ENCODE measurements around the gene NLGN1. TPM values are rescaled to one million over a fixed set of nuclear protein-coding genes. Genes with fewer than 3 reads are reported as not detected.

The NLGN1 gene
- total RNA-seq, 1 donor from 2014 or later, result 34.8 TPM

DNA sequence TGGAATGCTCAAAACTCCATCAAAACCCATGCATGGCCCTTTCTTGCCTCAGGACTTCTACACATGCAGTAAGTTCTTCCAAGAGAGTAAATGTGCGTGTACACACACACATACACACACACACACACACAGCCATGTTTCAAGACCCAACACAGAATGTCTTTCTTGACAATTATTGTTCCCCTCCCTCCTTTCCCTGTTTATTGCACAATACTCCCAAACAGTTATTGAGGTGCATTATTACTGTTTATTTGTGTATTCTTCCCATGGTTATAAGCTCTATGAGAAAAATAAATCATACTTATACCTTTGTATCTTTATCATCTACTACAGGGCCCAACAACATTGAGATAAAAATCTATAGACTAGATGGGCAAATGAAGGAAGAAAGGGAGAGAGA is 937.8 kb downstream of the NLGN1 start:
- H3K36me3 ChIP-seq, result no peaks in the 10 kb centered on the region
- no peaks in the 10 kb centered on the region for H3K9me3 ChIP-seq (ENCODE audit: low read depth)
- H3K4me3 ChIP-seq, result no peak overlapping the region
- no peak for TF ChIP-seq EZH2 (IDR thresholded peaks at IDR 0.05)
- TF ChIP-seq, protein P1, sequence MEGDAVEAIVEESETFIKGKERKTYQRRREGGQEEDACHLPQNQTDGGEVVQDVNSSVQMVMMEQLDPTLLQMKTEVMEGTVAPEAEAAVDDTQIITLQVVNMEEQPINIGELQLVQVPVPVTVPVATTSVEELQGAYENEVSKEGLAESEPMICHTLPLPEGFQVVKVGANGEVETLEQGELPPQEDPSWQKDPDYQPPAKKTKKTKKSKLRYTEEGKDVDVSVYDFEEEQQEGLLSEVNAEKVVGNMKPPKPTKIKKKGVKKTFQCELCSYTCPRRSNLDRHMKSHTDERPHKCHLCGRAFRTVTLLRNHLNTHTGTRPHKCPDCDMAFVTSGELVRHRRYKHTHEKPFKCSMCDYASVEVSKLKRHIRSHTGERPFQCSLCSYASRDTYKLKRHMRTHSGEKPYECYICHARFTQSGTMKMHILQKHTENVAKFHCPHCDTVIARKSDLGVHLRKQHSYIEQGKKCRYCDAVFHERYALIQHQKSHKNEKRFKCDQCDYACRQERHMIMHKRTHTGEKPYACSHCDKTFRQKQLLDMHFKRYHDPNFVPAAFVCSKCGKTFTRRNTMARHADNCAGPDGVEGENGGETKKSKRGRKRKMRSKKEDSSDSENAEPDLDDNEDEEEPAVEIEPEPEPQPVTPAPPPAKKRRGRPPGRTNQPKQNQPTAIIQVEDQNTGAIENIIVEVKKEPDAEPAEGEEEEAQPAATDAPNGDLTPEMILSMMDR (IDR thresholded peaks at IDR 0.05), result no peak
- TF ChIP-seq EZH2phosphoT487 (IDR thresholded peaks at IDR 0.05), result no peak
- no peaks in the 10 kb centered on the region for H3F3A ChIP-seq (ENCODE audit: low read depth)
- no peak for DNase-seq (ENCODE audit: low spot score)
- H3K4me3 Mint-ChIP-seq, result no peak overlapping the region
- H3K9ac ChIP-seq, result no peak overlapping the region
- H3K9me3 Mint-ChIP-seq, result no peaks in the 10 kb centered on the region
- H3K4me1 Mint-ChIP-seq, result no peaks in the 10 kb centered on the region
- no peaks in the 10 kb centered on the region for H3K27me3 ChIP-seq
- H3K27ac Mint-ChIP-seq, result no peak overlapping the region
- no peaks in the 10 kb centered on the region for H4K20me1 ChIP-seq (ENCODE audit: low read depth)
- H3K79me2 ChIP-seq (ENCODE audit: low read depth), result no peaks in the 10 kb centered on the region
- H3K4me2 ChIP-seq, result no peak overlapping the region
- H3K36me3 Mint-ChIP-seq, result no peaks in the 10 kb centered on the region
- H3K27ac ChIP-seq, result no peak overlapping the region
- H2AFZ ChIP-seq (replicated peaks), result no peak overlapping the region
- no peaks in the 10 kb centered on the region for H3K4me1 ChIP-seq
- H3K27me3 Mint-ChIP-seq (ENCODE audit: insufficient read depth, low read depth), result peaks cover 4% of the 10 kb centered on the region

DNA sequence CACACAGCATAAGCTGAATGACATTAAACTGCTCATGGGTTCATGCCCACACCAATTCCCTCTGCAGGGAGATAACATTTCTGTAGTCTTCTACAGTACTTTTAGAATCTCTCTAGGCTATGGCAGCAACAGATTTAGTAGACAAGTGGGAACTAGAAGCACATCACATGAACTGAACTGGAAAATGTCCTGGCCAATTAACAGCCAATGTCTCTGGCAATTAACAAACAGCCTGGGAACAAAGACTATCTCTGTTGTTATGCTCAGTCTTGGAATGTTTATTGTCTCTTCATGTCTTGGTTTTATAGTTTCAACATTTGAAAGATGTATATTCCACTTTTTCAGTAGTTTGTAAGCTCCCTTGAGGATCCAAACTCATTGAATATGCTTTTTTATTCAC is 938.4 kb downstream of the NLGN1 start:
- Mint-ChIP-seq H3K27me3 (ENCODE audit: insufficient read depth, low read depth) (peaks cover 4% of the 10 kb centered on the region), H3K4me1 (no peaks in the 10 kb centered on the region), H3K36me3 (no peaks in the 10 kb centered on the region), H3K27ac (no peak overlapping the region), H3K9me3 (no peaks in the 10 kb centered on the region), H3K4me3 (no peak overlapping the region)
- H3K9me3 ChIP-seq (ENCODE audit: low read depth), result no peaks in the 10 kb centered on the region
- H3K9ac ChIP-seq, result no peak overlapping the region
- no peaks in the 10 kb centered on the region for H3K79me2 ChIP-seq (ENCODE audit: low read depth)
- H2AFZ ChIP-seq (replicated peaks), result no peak overlapping the region
- DNase-seq (ENCODE audit: low spot score), result no peak
- H3K27ac ChIP-seq, result no peak overlapping the region
- H3K36me3 ChIP-seq, result no peaks in the 10 kb centered on the region
- no peaks in the 10 kb centered on the region for H3F3A ChIP-seq (ENCODE audit: low read depth)
- TF ChIP-seq EZH2phosphoT487 (IDR thresholded peaks at IDR 0.05) (no peak), EZH2 (IDR thresholded peaks at IDR 0.05) (no peak)
- TF ChIP-seq, protein P1 (IDR thresholded peaks at IDR 0.05), result no peak
- H4K20me1 ChIP-seq (ENCODE audit: low read depth), result no peaks in the 10 kb centered on the region
- no peak overlapping the region for H3K4me2 ChIP-seq
- H3K4me3 ChIP-seq, result no peak overlapping the region
- no peaks in the 10 kb centered on the region for H3K27me3 ChIP-seq
- no peaks in the 10 kb centered on the region for H3K4me1 ChIP-seq

Small RNA genes lying within 50 kb of the gene (small RNA-seq; reads per million reads assigned to genes)
- not detected for gene RN7SKP234
